ENCODE results near the gene AP4M1.

GRCh38 chr7:100132697-100133151, 31.3 kb downstream of the AP4M1 start:
- TF ChIP-seq, protein P1, sequence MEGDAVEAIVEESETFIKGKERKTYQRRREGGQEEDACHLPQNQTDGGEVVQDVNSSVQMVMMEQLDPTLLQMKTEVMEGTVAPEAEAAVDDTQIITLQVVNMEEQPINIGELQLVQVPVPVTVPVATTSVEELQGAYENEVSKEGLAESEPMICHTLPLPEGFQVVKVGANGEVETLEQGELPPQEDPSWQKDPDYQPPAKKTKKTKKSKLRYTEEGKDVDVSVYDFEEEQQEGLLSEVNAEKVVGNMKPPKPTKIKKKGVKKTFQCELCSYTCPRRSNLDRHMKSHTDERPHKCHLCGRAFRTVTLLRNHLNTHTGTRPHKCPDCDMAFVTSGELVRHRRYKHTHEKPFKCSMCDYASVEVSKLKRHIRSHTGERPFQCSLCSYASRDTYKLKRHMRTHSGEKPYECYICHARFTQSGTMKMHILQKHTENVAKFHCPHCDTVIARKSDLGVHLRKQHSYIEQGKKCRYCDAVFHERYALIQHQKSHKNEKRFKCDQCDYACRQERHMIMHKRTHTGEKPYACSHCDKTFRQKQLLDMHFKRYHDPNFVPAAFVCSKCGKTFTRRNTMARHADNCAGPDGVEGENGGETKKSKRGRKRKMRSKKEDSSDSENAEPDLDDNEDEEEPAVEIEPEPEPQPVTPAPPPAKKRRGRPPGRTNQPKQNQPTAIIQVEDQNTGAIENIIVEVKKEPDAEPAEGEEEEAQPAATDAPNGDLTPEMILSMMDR (IDR thresholded peaks at IDR 0.05): peak; percentile 87
- TF ChIP-seq CEBPB (IDR thresholded peaks at IDR 0.05): no peak
- TF ChIP-seq SMC3 (IDR thresholded peaks at IDR 0.05): peak; percentile 82

All from A549 (cell line).